Measurements from ENCODE around the gene NOTCH2.

GRCh38 chr1:119903443-119903835, 166.0 kb downstream of the NOTCH2 start:
- TF ChIP-seq CTCF (IDR thresholded peaks at IDR 0.05) = no peak
- no peak for TF ChIP-seq POLR2A (IDR thresholded peaks at IDR 0.05)
- no peak for TF ChIP-seq POLR2AphosphoS5 (IDR thresholded peaks at IDR 0.05; ENCODE audit: insufficient read depth in 1 of 2, low read depth in 1 of 2)

Data from vagina (tissue), 2 donors.